Stimulated activated CD8-positive, alpha-beta memory T cell treated with anti-CD3 and anti-CD28 coated beads, Interleukin-15, amount 100 ng/mL, for 4 hours (primary cell): Measurements from ENCODE around the gene MINK1.
A peak's percentile ranks its signal among the peaks of the same experiment; 100 is the strongest.

Experiments used
- DNase-seq, 2 donors: peaks; one replicate each; pipeline ENCODE4 v3.0.0-alpha.2; 2020; ENCODE audit warnings: low read depth in 2 of 2

MINK1 gene

GRCh38 chr17:4933646-4934045 lies 100.5 kb downstream of the MINK1 start:
- DNase-seq = no peak

GRCh38 chr17:4934173-4934979 lies 101.2 kb downstream of the MINK1 start:
- DNase-seq = no peak

- DNase-seq = no peak
Observed at GRCh38 chr17:4935650-4936049, 102.5 kb downstream of the MINK1 start.

DNA sequence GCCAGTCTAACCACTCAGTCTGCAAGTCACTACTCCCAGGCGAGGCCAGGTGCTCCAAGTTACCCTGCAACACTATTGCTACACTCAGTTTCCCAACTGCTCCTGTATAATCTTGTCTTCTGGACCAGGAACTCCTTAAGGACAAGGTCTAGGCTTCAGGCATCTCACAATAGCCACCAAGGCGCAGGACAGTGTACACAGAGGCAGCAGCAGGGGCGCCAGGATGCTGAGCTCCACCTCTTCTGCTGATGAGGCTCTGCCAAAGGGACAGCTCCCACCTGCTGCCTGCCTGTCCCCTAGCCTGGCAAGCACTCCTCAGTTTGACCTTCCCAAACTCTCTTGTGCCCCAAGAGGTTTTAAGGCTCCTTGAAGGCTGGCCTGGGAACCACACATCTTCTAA lies 103.3 kb downstream of the MINK1 start:
- DNase-seq = no peak

GRCh38 chr17:4937553-4937952 lies 104.4 kb downstream of the MINK1 start:
- DNase-seq = no peak

DNA sequence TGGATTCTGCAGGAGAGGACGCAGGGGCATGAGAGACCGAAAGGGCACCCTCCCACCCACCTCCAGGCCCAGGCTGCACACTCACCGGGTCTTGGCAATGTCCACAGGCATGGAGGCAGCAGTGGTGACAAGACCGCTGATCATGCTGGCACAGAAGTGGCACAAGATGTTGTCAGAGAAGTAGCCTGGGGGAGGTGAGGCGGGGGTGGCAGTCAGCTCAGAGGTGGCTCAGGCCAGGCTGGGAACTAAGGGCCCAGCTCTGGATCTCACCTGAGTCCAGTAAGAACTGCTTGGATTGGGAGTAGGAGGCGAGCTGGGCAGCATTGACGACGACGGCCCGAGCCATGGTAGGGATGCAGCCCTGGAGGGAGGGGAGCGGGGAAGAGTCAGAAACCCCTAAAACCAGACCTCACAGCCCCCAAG lies 104.9 kb downstream of the MINK1 start:
- no peak for DNase-seq

DNA sequence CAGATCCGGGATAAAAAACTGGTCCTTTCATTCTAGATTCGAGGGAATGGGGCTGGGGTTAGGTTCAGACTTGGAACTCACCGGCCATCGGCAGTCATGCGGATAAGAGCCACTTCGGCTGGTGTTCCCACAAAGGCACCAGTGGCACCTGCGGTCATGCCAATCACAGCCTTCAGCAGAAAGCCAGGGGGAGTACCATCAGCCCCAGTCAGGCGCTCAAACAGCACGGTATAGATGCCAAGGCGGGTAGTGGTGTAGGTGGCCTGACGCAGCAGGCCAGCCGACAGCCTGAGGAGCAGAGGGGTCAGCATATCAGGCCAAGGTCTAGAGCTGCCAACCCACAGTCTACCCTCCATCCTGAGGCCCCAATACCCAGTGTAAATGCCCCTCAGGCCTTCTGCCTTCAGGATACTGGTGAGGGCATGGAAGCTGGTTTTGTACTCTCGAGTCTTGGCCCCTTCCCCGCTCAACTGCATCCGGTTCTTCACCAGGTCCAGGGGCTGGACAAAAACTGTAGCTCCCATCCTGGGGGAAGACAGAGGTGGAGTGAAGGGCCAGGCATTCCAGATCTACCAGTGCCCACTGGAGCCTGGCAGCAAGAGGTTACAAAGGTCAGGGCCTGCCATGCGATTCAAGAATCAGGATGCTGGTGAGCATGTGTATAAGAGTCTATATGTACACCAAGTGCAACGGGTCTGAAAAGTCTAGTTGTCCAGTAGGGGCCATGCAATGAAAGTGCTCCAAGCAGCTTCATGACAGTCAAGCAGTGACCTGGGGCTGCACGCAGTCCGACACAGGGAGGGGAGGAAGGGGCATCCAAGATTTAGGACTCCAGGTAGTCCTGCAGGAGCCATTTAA lies 105.8 kb downstream of the MINK1 start:
- DNase-seq = no peak

DNA sequence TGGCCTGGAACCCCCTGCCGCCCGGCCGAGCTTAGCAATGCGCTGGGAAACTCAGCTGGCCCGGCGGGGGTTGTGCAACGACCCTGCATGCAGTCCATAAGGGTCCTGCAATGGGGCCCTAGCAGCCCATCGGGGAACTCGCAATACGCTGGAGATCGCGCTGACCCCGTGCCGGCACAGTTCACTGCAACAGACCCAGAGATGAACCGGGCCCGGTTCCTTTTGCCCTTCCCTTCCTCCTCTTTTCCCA lies 106.3 kb downstream of the MINK1 start:
- no peak for DNase-seq

DNA sequence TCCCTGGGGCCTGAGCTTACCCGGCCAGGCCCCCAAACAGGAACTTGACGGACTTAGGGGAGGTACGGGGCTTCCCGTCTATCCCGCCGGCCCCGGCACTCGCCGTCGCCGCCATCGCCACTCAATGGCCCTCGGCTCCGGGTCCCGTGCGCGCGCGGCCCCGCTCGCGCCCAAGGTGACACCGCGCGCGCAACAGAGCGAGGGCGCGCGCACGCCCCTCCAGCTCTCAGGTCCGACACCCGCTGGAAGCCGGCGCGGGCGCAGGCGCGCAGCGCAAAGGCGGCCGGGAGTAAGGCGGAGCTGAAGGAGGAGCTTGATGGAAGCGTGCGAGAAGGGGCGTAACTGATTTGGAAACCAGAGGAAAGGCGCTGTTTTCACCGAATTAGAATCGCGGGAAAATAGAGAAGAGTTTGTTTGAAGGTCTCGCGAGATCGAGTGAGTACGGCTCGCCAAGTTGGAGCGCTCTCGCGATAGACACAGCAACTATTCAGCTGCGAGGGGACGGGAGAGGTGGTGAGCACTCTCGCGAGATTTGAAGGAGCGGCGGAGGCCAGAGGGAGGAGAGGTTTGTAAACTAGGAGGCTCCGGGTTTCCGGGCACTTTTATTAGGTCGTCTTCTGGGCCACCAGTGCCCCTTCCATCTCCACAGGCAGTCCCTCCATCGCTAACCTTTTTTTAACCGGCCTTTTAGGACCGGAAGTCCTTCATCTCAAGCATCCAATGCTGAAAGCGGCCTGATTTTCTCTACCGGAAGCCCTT lies 106.8 kb downstream of the MINK1 start, which contains the start of the genes RNF167 and SLC25A11:
TSS of gene RNF167 (plus strand) at position 473 of the 759 bp plus-strand sequence. CDS start 642 bp downstream, outside the sequence.
TSS of gene SLC25A11 (minus strand) at position 251 of the 759 bp plus-strand sequence. CDS start at position 115, 136 bp downstream.
- peak; percentile 93 to 95 for DNase-seq

DNA sequence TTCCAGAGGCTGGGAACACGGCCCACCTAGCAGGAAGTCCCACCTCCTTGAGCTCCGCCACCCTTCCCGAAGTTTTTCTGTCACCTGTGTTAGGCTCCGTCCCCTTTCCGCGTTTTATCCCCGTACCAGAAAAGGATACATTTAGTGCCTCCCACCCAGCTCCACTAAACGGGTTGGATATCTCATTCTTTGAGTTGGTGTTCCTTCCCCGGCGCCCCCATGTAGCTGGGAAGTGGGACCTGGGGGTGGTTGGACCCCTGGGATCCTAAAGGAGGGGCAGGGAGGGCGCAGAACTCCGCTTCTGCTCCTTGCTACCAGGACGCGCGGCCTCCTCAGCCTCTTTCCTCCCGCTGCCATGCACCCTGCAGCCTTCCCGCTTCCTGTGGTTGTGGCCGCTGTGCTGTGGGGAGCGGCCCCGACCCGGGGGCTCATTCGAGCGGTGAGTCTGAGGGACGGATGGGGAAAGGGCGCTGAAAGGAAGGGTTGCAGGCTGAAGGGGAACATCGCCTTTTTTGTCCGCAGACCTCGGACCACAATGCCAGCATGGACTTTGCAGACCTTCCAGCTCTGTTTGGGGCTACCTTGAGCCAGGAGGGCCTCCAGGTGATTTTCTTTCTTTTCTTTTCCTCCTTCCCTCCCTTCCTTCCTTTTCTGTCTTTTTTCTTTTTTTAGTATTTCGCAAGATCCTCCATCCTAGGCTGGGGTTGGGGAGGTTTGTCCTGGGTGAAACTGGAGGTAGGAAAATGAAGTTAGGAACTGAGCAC lies 107.6 kb downstream of the MINK1 start:
- peak in 1 of 2 donors; percentile 16 for DNase-seq

- no peak for DNase-seq
Observed at GRCh38 chr17:4941319-4941610, 108.1 kb downstream of the MINK1 start.

DNA sequence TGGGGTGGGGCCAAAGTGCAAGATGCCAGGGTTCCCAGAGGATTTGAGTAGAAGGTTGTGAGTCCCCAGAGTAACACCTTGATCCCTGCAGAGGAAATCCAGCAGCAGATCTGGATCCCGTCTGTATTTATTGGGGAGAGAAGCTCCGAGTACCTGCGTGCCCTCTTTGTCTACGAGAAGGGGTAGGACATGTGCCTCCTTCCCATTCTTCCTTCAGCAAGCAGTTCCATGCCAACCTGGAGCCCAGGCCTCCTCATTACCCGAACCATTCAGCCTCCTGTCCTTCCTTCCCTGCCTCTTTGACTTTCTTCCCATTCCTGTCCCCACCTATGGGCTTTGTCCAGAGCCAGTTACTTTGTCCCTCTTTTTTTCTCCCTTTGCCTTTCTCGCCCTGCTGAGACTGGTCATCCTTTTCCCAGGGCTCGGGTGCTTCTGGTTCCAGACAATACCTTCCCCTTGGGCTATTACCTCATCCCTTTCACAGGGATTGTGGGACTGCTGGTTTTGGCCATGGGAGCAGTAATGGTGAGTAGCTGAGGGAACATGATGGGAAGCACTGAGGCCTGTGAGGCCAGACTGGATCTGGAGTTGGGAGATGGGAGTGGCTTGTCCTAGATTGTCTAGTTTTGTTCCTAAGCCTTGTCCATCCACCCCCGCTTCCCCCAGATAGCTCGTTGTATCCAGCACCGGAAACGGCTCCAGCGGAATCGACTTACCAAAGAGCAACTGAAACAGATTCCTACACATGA lies 109.8 kb downstream of the MINK1 start:
- no peak for DNase-seq

- DNase-seq = no peak
Observed at GRCh38 chr17:4944163-4944553, 111.0 kb downstream of the MINK1 start.

DNA sequence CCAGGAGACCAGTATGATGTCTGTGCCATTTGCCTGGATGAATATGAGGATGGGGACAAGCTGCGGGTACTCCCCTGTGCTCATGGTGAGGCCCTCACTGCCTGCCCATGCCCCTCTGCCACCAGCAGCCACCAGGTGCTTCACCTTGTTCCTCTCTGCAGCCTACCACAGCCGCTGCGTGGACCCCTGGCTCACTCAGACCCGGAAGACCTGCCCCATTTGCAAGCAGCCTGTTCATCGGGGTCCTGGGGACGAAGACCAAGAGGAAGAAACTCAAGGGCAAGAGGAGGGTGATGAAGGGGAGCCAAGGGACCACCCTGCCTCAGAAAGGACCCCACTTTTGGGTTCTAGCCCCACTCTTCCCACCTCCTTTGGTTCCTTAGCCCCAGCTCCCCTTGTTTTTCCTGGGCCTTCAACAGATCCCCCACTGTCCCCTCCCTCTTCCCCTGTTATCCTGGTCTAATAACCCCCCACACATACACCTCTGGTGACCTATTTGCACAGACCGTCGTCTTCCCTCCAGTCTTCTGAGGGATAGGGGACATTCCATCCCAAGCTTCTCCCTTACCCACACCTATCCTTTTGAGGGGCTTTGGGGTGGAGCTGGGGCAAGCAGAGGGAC lies 111.5 kb downstream of the MINK1 start:
- DNase-seq = no peak

DNA sequence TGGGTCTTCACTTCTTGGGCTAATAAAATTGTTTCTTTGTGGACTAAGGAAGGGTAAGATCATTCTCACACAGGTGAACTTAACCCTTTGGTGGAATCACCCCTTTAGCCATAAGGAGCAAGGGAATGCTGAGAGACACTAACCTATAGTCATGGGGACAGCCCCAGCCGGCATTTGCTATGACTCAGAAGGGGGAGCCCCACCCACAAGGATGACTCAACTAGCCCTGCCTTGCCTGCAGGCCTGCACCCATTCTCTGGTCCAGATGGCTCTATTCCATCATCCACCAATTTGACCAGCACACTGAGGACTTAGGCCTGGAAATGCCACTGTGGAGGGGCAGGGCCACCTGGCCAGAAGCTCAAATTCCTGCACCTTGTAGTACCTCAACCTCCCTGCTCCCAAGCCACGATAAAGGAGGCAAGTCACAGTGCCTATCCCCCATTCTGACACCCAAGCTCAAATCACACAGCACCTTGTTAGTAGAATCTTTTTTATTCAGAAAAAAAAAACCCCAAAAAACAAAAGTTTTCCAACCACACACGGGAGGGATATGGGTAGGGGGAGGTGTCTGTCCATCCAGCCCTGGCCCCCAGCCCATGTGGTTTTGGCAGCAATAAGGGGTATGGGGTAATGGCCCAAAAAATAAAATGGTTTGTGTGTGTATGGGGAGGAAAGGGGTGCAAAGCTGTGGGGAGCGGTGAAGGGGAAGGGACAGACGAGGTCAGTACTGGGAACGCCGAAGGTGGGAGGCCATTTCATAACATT lies 112.2 kb downstream of the MINK1 start:
- peak; percentile 69 to 78 for DNase-seq

GRCh38 chr17:4945944-4946280 lies 112.8 kb downstream of the MINK1 start:
- DNase-seq = no peak

- DNase-seq = no peak
Observed at GRCh38 chr17:4946312-4946976, 113.3 kb downstream of the MINK1 start.

GRCh38 chr17:4947010-4947410 lies 113.9 kb downstream of the MINK1 start:
- no peak for DNase-seq
